ENCODE results near the gene CCDC157.

CCDC157 gene

GRCh38 chr22:30333707-30334087, 23.1 kb upstream of the CCDC157 start:
- ATAC-seq: no peak

GRCh38 chr22:30334646-30335045, 22.2 kb upstream of the CCDC157 start:
- ATAC-seq: no peak
- no peak for TF ChIP-seq GLIS3 (CRISPR knock-in tag; IDR thresholded peaks at IDR 0.05)
- TF ChIP-seq TOX (CRISPR knock-in tag; IDR thresholded peaks at IDR 0.05; ENCODE audit: borderline replicate concordance): no peak
- no peak for TF ChIP-seq ZNF565 (CRISPR knock-in tag; conservative IDR thresholded peaks at IDR 0.05; ENCODE audit: low read depth)
- TF ChIP-seq ZNF8 (CRISPR knock-in tag; IDR thresholded peaks at IDR 0.05): no peak
- TF ChIP-seq ISL1 (CRISPR knock-in tag; IDR thresholded peaks at IDR 0.05): no peak

More at GRCh38 chr22:30333707-30334087, 23.1 kb upstream of the CCDC157 start:
- TF ChIP-seq CREB5 (CRISPR knock-in tag; IDR thresholded peaks at IDR 0.05; ENCODE audit: low read depth): no peak
- no peak for TF ChIP-seq BACH2 (CRISPR knock-in tag; IDR thresholded peaks at IDR 0.05; ENCODE audit: borderline replicate concordance)
- TF ChIP-seq TSHZ2 (CRISPR knock-in tag; IDR thresholded peaks at IDR 0.05): no peak
- no peak for TF ChIP-seq OSR1 (CRISPR knock-in tag; IDR thresholded peaks at IDR 0.05)
- no peak for TF ChIP-seq TOX (CRISPR knock-in tag; IDR thresholded peaks at IDR 0.05; ENCODE audit: borderline replicate concordance)
- TF ChIP-seq ZNF8 (CRISPR knock-in tag; IDR thresholded peaks at IDR 0.05): no peak
- no peak for TF ChIP-seq CSRNP3 (CRISPR knock-in tag; IDR thresholded peaks at IDR 0.05)
- TF ChIP-seq ZFP3 (CRISPR knock-in tag; IDR thresholded peaks at IDR 0.05): no peak
- TF ChIP-seq POU6F1 (CRISPR knock-in tag; IDR thresholded peaks at IDR 0.05; ENCODE audit: borderline replicate concordance, low read depth): no peak
- TF ChIP-seq RARB (CRISPR knock-in tag; IDR thresholded peaks at IDR 0.05): no peak
- TF ChIP-seq ARNTL (CRISPR knock-in tag; IDR thresholded peaks at IDR 0.05; ENCODE audit: borderline replicate concordance, low read depth): no peak
- TF ChIP-seq ZNF70 (CRISPR knock-in tag; IDR thresholded peaks at IDR 0.05): no peak
- no peak for TF ChIP-seq PATZ1 (CRISPR knock-in tag; IDR thresholded peaks at IDR 0.05; ENCODE audit: borderline replicate concordance)
- no peak for TF ChIP-seq CSDC2 (CRISPR knock-in tag; IDR thresholded peaks at IDR 0.05)
- TF ChIP-seq GLIS3 (CRISPR knock-in tag; IDR thresholded peaks at IDR 0.05): no peak
- TF ChIP-seq ESRRG (CRISPR knock-in tag; IDR thresholded peaks at IDR 0.05): no peak
- no peak for TF ChIP-seq ISL1 (CRISPR knock-in tag; IDR thresholded peaks at IDR 0.05)
- no peak for TF ChIP-seq ZFP30 (CRISPR knock-in tag; IDR thresholded peaks at IDR 0.05)
- TF ChIP-seq ZNF565 (CRISPR knock-in tag; conservative IDR thresholded peaks at IDR 0.05; ENCODE audit: low read depth): no peak

- ATAC-seq: no peak
- TF ChIP-seq BACH2 (CRISPR knock-in tag; IDR thresholded peaks at IDR 0.05; ENCODE audit: borderline replicate concordance) (no peak), ZNF70 (CRISPR knock-in tag; IDR thresholded peaks at IDR 0.05) (no peak), TSHZ2 (CRISPR knock-in tag; IDR thresholded peaks at IDR 0.05) (no peak), ARNTL (CRISPR knock-in tag; IDR thresholded peaks at IDR 0.05; ENCODE audit: borderline replicate concordance, low read depth) (no peak), PATZ1 (CRISPR knock-in tag; IDR thresholded peaks at IDR 0.05; ENCODE audit: borderline replicate concordance) (no peak), ZC3H10 (CRISPR knock-in tag; IDR thresholded peaks at IDR 0.05) (no peak), ZNF565 (CRISPR knock-in tag; conservative IDR thresholded peaks at IDR 0.05; ENCODE audit: low read depth) (no peak), RARB (CRISPR knock-in tag; IDR thresholded peaks at IDR 0.05) (no peak), ZFP30 (CRISPR knock-in tag; IDR thresholded peaks at IDR 0.05) (no peak), ZNF8 (CRISPR knock-in tag; IDR thresholded peaks at IDR 0.05) (no peak), TCF4 (CRISPR knock-in tag; IDR thresholded peaks at IDR 0.05; ENCODE audit: borderline replicate concordance) (no peak), OSR1 (CRISPR knock-in tag; IDR thresholded peaks at IDR 0.05) (no peak), CREB5 (CRISPR knock-in tag; IDR thresholded peaks at IDR 0.05; ENCODE audit: low read depth) (no peak), ISL1 (CRISPR knock-in tag; IDR thresholded peaks at IDR 0.05) (no peak)
Measured at GRCh38 chr22:30335236-30335635, 21.6 kb upstream of the CCDC157 start.

All from SK-N-SH treated with all-trans-retinoic acid at 6 μM for 48 hours (cell line).